Stimulated activated naive B cell treated with anti-CD40 and anti-IgM and Interleukin-4, amounts not matched to agents 10 μg/mL and 1 μg/mL and 100 μg/mL, for 72 hours (primary cell): ENCODE measurements around the gene SMAP1.

ENCODE experiments used
- ATAC-seq, 2 donors: fragments of 150-1000 bp; cut with Tn5 transposase; replicated peaks; 2 replicates each; pipeline ENCODE4 v1.10.0; 2021; ENCODE audit warnings: moderate library complexity in 1 of 2
- DNase-seq: peaks from one replicate; pipeline ENCODE4 v3.0.0; 2021
- H3K27ac Mint-ChIP-seq: one replicate; pipeline ENCODE4 v1.8.0; 2022; ENCODE audit warnings: mild to moderate bottlenecking, mixed read lengths
- H3K27me3 Mint-ChIP-seq, 2 donors: one replicate each; pipeline ENCODE4 v1.8.0; 2022; ENCODE audit warnings: mixed read lengths in 2 of 2
- H3K36me3 Mint-ChIP-seq, 2 donors: one replicate each; pipeline ENCODE4 v1.8.0; 2022; ENCODE audit warnings: mixed read lengths in 2 of 2, mild to moderate bottlenecking in 1 of 2
- H3K4me1 Mint-ChIP-seq, 2 donors: one replicate each; pipeline ENCODE4 v1.8.0; 2022; ENCODE audit warnings: mixed read lengths in 2 of 2, mild to moderate bottlenecking in 1 of 2
- H3K4me3 Mint-ChIP-seq, 2 donors: one replicate each; pipeline ENCODE4 v1.8.0; 2022; ENCODE audit warnings: mild to moderate bottlenecking in 2 of 2, mixed read lengths in 2 of 2, moderate library complexity in 1 of 2
- H3K9me3 Mint-ChIP-seq, 2 donors: one replicate each; pipeline ENCODE4 v1.8.0; 2022; ENCODE audit warnings: mixed read lengths in 2 of 2, mild to moderate bottlenecking in 1 of 2

Gene SMAP1

GRCh38 chr6:70667256-70667710 is 400 bp upstream of the SMAP1 start:
- Mint-ChIP-seq H3K4me3 (peak overlapping the region; percentile 89 to 93), H3K9me3 (no peaks in the 10 kb centered on the region), H3K27ac (peak overlapping the region; percentile 93), H3K4me1 (peaks cover 15 to 49% of the 10 kb centered on the region in 2 donors), H3K36me3 (peaks cover 3 to 5% of the 10 kb centered on the region in 2 donors), H3K27me3 (peaks cover 0 to 3% of the 10 kb centered on the region in 2 donors)
- DNase-seq (no peak), ATAC-seq (peak; percentile 9 to 14)

- H3K4me1 Mint-ChIP-seq: peaks cover 23 to 59% of the 10 kb centered on the region in 2 donors
- DNase-seq (no peak), ATAC-seq (no peak)
- no peaks in the 10 kb centered on the region for H3K9me3 Mint-ChIP-seq
- peak overlapping the region; percentile 89 to 93 for H3K4me3 Mint-ChIP-seq
- H3K36me3 Mint-ChIP-seq: peaks cover 3 to 5% of the 10 kb centered on the region in 2 donors
- no peaks in the 10 kb centered on the region for H3K27me3 Mint-ChIP-seq
- peak overlapping the region; percentile 87 for H3K27ac Mint-ChIP-seq
These were observed 773 bp downstream of the SMAP1 start for GRCh38 chr6:70668499-70668812.

DNA sequence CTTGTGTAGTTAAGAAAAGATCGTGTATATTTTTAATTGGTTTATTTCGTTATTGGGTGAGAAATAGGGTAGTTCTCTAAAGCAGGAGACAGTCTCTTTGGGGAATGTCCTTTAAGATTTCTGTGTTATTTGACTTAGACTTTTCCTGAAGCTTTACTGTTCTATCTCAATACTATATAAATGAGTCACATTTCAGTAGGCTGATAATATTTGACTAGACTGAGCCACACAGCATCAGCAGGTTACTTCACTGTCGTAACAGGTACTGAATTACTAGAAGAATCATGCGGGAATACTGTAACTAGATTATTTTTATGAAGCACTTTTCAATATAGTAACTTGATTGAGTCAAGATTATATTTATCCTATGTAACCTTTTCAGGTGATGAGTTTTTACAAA is 1.4 kb downstream of the SMAP1 start:
- DNase-seq (no peak), ATAC-seq (no peak)
- peaks cover 27 to 66% of the 10 kb centered on the region in 2 donors for H3K4me1 Mint-ChIP-seq
- no peaks in the 10 kb centered on the region for H3K27me3 Mint-ChIP-seq
- peak overlapping the region; percentile 87 for H3K27ac Mint-ChIP-seq
- peak overlapping the region; percentile 89 to 93 for H3K4me3 Mint-ChIP-seq
- peaks cover 3 to 5% of the 10 kb centered on the region in 2 donors for H3K36me3 Mint-ChIP-seq
- no peaks in the 10 kb centered on the region for H3K9me3 Mint-ChIP-seq

DNA sequence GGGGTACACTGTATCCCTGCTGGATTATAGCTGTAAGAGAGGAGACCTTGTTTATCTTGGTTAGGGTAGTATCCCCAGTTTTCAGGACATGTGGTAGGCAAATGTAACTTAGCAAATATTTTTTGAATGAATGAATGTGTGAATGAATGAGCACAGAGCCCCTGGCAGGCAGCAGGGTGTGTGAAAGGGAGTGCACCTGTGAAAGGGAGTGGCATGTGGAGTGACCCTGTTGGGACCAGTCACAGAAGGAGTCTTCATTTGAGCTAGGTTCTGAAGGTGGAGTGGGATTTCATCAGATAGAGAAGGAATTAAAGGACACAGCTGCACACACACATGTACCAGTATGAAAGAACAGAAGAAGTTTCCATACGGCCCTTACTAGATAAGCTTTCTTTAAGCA is 4.9 kb downstream of the SMAP1 start:
- H3K36me3 Mint-ChIP-seq: peaks cover 3 to 5% of the 10 kb centered on the region in 2 donors
- H3K27ac Mint-ChIP-seq: no peak overlapping the region
- H3K4me3 Mint-ChIP-seq: no peak overlapping the region
- peaks cover 23 to 70% of the 10 kb centered on the region in 2 donors for H3K4me1 Mint-ChIP-seq
- ATAC-seq (no peak), DNase-seq (no peak)
- H3K9me3 Mint-ChIP-seq: no peaks in the 10 kb centered on the region
- H3K27me3 Mint-ChIP-seq: no peaks in the 10 kb centered on the region

GRCh38 chr6:70673054-70673453 is 5.4 kb downstream of the SMAP1 start:
- Mint-ChIP-seq H3K4me1 (peaks cover 23 to 70% of the 10 kb centered on the region in 2 donors), H3K9me3 (no peaks in the 10 kb centered on the region), H3K27ac (no peak overlapping the region), H3K27me3 (no peaks in the 10 kb centered on the region), H3K36me3 (peaks cover 3 to 5% of the 10 kb centered on the region in 2 donors), H3K4me3 (no peak overlapping the region)
- DNase-seq: no peak
- no peak for ATAC-seq

DNA sequence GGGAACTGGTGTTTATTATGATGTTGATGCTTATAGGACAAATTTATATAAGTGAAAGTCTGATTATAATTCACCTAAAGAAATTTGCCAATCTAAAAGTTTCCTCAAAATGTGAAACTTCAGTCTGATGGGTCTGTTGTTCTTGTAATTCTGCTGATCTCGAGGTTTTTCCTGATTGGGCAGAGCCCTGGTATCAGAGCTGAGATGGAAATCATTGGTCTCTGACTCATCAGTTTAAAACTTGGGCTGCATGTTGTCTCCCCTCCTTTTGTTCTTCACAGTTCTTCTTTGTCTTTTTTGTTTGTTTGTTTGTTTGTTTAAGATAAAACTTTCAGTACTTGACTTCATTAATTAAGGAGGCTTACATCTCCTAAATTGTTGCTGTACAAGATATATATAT is 5.9 kb downstream of the SMAP1 start:
- Mint-ChIP-seq H3K4me3 (no peak overlapping the region), H3K27ac (no peak overlapping the region), H3K9me3 (no peaks in the 10 kb centered on the region), H3K27me3 (no peaks in the 10 kb centered on the region), H3K4me1 (peaks cover 21 to 70% of the 10 kb centered on the region in 2 donors), H3K36me3 (peaks cover 3 to 5% of the 10 kb centered on the region in 2 donors)
- DNase-seq: no peak
- no peak for ATAC-seq

- H3K27ac Mint-ChIP-seq: no peak overlapping the region
- no peaks in the 10 kb centered on the region for H3K9me3 Mint-ChIP-seq
- no peak for DNase-seq
- H3K27me3 Mint-ChIP-seq: no peaks in the 10 kb centered on the region
- peaks cover 3 to 8% of the 10 kb centered on the region in 2 donors for H3K36me3 Mint-ChIP-seq
- no peak overlapping the region for H3K4me3 Mint-ChIP-seq
- no peak for ATAC-seq
- H3K4me1 Mint-ChIP-seq: peaks cover 14 to 54% of the 10 kb centered on the region in 2 donors
These were observed 8.1 kb downstream of the SMAP1 start for GRCh38 chr6:70675822-70676221.

GRCh38 chr6:70676821-70677220 is 9.1 kb downstream of the SMAP1 start:
- no peak overlapping the region for H3K27ac Mint-ChIP-seq
- H3K36me3 Mint-ChIP-seq: peaks cover 0 to 6% of the 10 kb centered on the region in 2 donors
- DNase-seq: no peak

DNA sequence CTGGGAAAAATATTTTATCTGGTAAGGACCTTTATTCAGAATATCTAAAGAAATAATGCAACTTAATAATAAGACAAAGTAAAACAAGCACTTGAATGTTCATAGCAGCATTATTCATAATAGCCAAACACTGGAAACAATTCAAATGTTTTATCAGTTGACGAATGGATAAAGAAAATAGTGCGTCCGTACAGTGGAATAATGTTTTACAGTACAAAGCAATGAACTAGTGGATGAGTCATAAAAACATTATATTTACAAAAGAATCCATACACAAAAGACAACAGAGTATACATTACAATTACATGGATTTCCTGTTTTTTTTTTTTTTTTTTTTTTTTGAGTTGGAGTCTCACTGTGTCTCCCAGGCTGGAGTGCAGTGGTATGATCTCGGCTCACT is 12.7 kb downstream of the SMAP1 start:
- Mint-ChIP-seq H3K4me1 (peaks cover 9 to 36% of the 10 kb centered on the region in 2 donors), H3K4me3 (no peak overlapping the region), H3K27ac (no peak overlapping the region), H3K36me3 (peaks cover 0 to 8% of the 10 kb centered on the region in 2 donors), H3K27me3 (no peaks in the 10 kb centered on the region), H3K9me3 (no peaks in the 10 kb centered on the region)
- ATAC-seq (no peak), DNase-seq (no peak)

More at GRCh38 chr6:70676821-70677220, 9.1 kb downstream of the SMAP1 start:
- no peaks in the 10 kb centered on the region for H3K27me3 Mint-ChIP-seq
- peaks cover 15 to 44% of the 10 kb centered on the region in 2 donors for H3K4me1 Mint-ChIP-seq
- no peaks in the 10 kb centered on the region for H3K9me3 Mint-ChIP-seq
- ATAC-seq: no peak
- no peak overlapping the region for H3K4me3 Mint-ChIP-seq

DNA sequence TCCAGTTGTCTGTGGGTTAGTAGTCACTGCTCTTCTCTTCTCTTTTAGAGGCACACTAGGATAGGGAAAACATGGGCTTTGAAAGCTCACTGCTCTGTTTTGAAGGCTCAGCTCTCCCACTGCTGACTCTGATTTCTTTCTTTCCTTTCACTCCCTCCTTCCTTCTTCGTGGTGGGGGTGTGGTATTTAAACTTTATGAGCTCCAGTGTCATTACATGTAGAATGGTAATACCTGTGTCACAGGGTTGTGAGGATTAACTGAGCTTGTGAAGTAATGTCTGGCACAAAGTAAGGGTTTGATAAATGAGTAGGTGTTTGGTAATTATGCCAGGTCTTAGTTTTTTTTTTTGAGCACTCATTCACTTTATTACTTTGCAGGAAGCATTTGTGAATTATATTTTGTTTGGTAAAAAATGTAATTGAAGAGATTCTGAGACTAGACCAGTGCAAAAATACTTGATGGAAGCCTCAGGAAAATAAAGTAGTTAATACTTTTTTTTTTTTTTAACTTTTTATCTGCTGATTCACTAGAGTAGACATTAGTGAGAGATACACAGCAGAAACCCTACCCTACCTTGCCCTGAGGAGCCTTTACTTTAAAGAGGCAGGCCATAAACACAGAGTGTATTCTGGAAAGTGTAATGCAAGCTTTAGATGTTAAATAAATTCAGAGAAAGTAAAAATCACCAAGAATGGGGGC is 17.3 kb downstream of the SMAP1 start:
- H3K9me3 Mint-ChIP-seq: no peaks in the 10 kb centered on the region

DNA sequence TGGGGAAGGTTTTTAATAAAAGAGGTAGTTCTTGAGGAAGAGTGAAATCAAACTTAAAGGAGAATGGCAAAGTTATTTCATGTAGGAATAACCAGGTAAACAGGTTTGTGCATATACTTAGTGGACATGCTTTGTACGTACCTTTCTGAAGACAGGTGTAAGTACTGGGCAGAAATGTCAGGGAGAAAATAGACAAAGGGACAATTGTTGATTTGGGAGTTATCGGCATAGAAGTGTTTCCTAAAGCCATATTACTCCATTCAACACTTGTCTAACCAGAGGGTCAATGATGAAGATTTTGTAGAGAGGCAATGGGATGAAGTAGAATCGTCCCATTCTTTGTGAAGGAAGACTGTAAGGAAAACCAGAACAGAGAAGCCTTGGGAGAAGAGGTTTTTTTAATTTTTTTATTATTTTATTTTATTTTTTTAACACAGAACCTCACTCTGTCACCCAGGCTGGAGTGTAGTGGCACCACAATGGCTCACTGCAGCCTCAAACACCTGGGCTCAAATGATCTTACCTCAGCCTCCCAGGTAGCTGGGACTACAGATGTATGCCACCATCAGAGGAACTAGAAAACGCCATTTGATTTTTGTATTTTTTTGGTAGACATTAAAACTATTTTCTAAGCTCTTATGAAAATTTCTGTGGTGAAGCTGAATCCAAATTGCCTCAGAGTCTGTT is 18.0 kb downstream of the SMAP1 start:
- Mint-ChIP-seq H3K36me3 (peaks cover 0 to 5% of the 10 kb centered on the region in 2 donors), H3K9me3 (peaks cover under 1% of the 10 kb centered on the region in 2 donors), H3K4me1 (peaks cover 11 to 19% of the 10 kb centered on the region in 2 donors), H3K4me3 (no peak overlapping the region), H3K27ac (no peak overlapping the region), H3K27me3 (no peaks in the 10 kb centered on the region)
- DNase-seq: no peak
- no peak for ATAC-seq

More for the DNA sequence above, 17.3 kb downstream of the SMAP1 start:
- no peak for DNase-seq
- Mint-ChIP-seq H3K4me1 (peaks cover 11 to 19% of the 10 kb centered on the region in 2 donors), H3K27me3 (no peaks in the 10 kb centered on the region), H3K4me3 (no peak overlapping the region), H3K27ac (no peak overlapping the region), H3K36me3 (peaks cover 0 to 6% of the 10 kb centered on the region in 2 donors)
- ATAC-seq: no peak

DNA sequence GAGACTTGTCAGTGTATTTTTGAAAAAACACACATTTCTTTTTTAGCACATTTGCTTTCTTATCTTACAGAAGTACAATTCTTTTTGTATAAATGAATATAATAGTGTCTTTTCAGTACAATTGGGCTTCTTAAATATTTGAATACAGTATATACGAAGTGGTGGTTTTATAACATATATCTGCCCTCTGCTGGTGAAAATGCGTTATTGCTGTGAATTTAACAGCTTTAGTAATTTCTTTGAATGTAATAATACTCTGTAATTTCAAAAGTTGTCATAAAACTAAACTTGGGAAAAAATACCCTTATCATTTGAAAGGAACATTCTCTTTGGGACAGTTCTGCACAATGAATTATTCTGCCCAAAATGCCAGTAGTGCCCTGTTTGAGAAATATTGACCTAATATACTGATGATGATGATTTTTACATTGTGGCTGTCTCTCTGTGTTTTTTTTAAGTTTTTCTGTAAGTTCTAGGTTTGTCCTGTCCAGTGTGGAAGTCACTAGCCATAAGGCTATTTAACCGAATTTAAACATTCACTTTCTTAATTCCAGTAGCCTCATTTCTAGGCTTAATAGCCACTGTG is 19.0 kb downstream of the SMAP1 start:
- DNase-seq (no peak), ATAC-seq (peak in 1 of 2 donors; percentile 36)
- no peak overlapping the region for H3K4me3 Mint-ChIP-seq
- peaks cover 5 to 12% of the 10 kb centered on the region in 2 donors for H3K36me3 Mint-ChIP-seq
- no peak overlapping the region for H3K27ac Mint-ChIP-seq
- no peaks in the 10 kb centered on the region for H3K27me3 Mint-ChIP-seq
- H3K9me3 Mint-ChIP-seq: peaks cover 6 to 8% of the 10 kb centered on the region in 2 donors
- H3K4me1 Mint-ChIP-seq: peaks cover 11 to 22% of the 10 kb centered on the region in 2 donors

- Mint-ChIP-seq H3K36me3 (peaks cover 14 to 34% of the 10 kb centered on the region in 2 donors), H3K4me1 (peaks cover 20 to 53% of the 10 kb centered on the region in 2 donors), H3K9me3 (peaks cover 14 to 15% of the 10 kb centered on the region in 2 donors), H3K27ac (no peak overlapping the region), H3K27me3 (no peaks in the 10 kb centered on the region), H3K4me3 (no peak overlapping the region)
- ATAC-seq (no peak), DNase-seq (no peak)
These were observed 26.2 kb downstream of the SMAP1 start for GRCh38 chr6:70693887-70694286.

GRCh38 chr6:70694371-70694770 is 26.7 kb downstream of the SMAP1 start:
- DNase-seq: no peak
- H3K36me3 Mint-ChIP-seq: peaks cover 14 to 34% of the 10 kb centered on the region in 2 donors
- no peaks in the 10 kb centered on the region for H3K27me3 Mint-ChIP-seq
- no peak overlapping the region for H3K27ac Mint-ChIP-seq
- no peak for ATAC-seq
- H3K4me3 Mint-ChIP-seq: no peak overlapping the region
- peaks cover 14 to 15% of the 10 kb centered on the region in 2 donors for H3K9me3 Mint-ChIP-seq
- H3K4me1 Mint-ChIP-seq: peaks cover 21 to 53% of the 10 kb centered on the region in 2 donors
